GM03348 (cell line): Measurements from ENCODE around the gene KIF18A.
"Not testable (repeated sequence)": the region's sequence is repeated elsewhere in the genome, so short reads cannot be mapped to it uniquely, and the experiment has no call there.

Experiments
- DNase-seq: peaks from one replicate; pipeline ENCODE4 v3.0.0; 2012; ENCODE audit warnings: low spot score

Gene KIF18A

GRCh38 chr11:28106353-28107043 lies 1.5 kb downstream of the KIF18A start:
- no peak for DNase-seq

DNA sequence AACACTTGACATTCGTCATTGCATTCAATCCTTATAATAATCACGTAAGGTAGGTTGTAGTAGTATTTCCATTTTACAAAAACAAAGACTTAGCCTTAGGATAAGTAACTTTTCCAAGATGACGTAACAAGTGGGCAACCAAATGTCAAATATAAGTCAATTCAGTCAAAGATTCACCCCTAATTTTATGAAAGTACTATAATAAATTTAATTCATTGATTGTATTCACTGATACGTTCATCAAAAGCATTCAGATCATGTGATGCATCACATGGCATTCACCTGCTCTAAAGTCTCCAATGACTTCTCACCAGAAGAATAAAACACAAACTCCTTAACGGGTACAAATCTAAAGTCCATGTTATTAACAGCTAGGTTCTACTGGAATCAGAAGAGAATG lies 2.1 kb downstream of the KIF18A start:
- no peak for DNase-seq

- DNase-seq = no peak
Observed at GRCh38 chr11:28104984-28105383, 3.0 kb downstream of the KIF18A start.

DNA sequence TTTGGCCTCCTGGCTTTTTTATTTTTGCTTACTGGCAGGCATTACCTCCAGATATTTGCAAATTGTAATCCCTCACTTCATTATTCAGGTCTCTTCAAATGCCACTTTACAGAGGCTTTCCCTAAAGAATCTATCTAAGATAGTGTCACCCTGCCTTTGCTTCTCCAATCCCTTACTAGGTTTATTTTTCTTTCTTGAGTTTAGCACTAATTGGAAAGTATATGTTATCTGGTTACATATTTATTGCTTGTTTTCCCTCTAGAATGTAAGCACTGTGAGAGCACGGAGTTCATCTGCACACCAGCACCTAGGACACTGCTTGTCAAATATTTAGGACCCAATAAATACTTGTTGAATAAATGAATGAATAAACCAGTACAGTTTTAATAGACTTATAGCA lies 3.5 kb downstream of the KIF18A start:
- DNase-seq = no peak

DNA sequence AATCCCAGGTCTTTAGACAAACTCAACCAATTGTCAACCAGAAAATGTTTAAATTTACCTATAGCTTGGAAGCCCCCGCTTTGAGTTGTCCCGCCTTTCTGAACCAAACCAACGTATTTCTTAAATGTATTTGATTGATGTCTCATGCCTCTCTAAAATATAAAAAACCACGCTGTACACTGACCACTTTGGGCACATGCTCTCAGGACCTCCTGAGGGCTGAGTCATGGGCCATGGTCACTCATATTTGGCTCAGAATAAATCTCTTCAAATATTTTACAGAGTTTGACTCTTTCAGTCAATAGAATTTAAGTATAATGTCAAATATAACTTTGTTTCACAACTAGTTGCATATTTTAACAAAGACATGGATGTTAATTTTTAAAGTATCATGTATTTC lies 5.7 kb downstream of the KIF18A start:
- DNase-seq = not testable (repeated sequence)

GRCh38 chr11:28100665-28101064 lies 7.3 kb downstream of the KIF18A start:
- no peak for DNase-seq

- DNase-seq = no peak
Observed at GRCh38 chr11:28099715-28100114, 8.2 kb downstream of the KIF18A start.

DNA sequence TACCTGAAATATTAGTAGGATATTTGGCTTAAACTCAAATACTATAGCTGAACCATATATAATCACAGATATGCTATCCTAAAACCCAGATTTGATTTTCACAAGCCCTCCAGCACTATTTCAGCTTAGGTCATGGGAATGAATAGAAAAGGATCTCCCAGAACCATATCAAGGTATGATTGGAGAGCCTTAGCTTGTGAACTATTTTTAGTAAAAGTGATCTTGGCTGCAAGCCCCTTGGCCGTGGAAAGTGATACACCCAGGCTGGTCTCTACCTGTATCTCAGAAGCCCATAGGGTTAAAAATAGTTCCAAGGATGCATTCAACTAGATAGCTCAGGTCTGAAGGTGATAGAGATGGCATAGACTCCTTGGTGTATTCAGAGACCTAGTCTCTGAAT lies 9.7 kb downstream of the KIF18A start:
- no peak for DNase-seq

DNA sequence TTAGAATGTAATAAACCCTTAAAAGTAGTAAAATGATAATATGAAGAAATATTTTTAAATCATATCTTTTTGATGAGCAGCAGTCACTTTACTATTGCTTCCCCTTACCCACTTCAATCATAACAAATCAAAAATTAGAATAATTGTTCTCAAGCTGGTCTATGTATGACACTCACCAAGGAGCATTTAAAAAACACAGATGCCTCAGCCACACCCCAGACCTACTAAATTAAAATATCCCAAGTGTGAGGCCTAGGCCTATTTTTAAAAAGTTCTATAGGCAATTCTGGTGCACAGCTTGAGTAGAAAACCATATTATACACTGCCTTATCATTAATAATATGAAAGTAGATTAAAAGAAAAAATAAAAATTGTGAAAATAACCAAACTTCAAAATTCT lies 15.2 kb downstream of the KIF18A start:
- DNase-seq = no peak

DNA sequence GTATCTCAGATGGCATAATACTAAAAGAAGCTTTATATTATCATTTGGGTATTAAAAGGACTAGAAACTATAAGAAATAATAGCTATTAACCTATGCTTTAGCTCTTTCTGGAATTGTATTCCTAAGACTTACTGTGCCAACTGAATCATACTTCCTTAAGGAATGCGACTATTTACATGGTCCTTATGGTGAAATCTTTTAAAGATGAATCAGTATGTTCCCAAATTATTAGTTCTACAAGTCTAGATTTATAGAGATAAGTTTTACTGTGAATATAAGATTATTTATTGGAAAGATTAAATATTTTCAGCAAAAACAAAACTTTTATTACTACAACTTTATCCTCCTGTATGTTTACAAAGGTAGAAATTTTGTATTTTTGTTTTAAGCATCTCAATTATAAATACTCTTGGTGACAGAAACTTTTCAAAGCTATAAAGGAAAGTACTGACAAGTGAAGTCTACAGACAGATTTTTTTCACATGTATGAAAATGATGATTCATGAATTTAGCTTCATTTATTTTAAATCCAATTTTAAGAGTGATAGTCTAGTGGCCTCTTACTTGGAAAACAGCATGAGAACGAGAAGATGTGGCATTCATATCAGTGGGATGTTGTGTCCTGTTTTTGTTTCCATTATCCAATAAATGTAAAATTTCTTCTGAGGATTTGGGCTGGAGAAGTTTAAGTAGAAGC lies 17.8 kb downstream of the KIF18A start:
- DNase-seq = no peak

DNA sequence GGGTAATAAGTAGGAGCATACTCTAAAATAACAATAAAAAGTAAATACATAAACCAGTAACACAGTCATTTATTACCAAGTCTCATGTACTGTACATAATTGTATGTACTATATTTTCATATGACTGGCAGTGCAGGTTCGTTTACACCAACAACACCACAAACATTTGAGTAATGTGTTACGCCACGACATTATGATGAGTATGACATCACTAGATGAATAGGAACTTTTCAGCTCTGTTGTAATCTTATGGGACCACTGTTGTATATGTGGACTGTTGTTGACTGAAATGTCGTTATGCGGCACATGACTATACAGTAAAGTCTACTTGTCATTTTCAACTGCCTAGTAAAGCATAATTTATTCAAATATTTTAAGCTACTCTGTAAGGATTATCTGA lies 18.6 kb downstream of the KIF18A start:
- no peak for DNase-seq

- DNase-seq = not testable (repeated sequence)
Observed at GRCh38 chr11:28087693-28088092, 20.3 kb downstream of the KIF18A start.

DNA sequence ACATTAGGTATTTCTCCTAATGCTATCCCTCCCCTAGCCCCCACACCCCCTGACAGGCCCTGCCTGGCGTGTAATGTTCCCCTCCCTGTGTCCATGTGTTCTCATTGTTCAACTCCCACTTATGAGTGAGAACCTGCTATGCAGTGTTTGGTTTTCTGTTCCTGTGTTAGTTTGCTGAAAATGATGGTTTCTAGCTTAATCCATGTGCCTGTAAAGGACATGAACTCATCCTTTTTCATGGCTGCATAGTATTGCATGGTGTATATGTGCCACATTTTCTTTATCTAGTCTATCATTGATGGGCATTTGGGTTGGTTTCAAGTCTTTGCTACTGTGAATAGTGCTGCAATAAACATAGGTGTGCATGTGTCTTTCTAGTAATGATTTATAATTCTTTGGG lies 20.8 kb downstream of the KIF18A start:
- not testable (repeated sequence) for DNase-seq

- peak; percentile 15 for DNase-seq
Observed at GRCh38 chr11:28086569-28086968, 21.4 kb downstream of the KIF18A start.

- DNase-seq = no peak
Observed at GRCh38 chr11:28083118-28083517, 24.8 kb downstream of the KIF18A start.

DNA sequence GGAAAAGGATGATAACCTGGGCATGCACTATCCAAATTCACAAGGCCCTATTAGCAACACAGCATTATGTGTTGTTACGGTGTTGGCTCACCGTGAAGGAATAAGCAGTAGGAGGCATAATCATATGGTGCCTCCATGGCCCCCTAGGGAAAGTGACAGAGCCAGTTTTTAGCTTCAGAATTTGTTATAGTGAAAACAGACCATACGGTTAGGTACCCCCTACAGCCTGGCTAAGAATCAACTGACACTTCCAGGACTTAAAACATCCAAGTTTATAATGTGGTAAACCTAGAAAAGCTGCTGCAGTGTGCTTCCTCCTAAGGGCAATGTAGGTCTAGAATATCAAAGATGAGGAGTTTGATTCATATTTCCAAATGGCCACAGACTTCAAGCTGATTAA lies 30.4 kb downstream of the KIF18A start:
- DNase-seq = no peak

- DNase-seq = peak; percentile 7
Observed at GRCh38 chr11:28072321-28072720, 35.6 kb downstream of the KIF18A start.

- no peak for DNase-seq
Observed at GRCh38 chr11:28071305-28071704, 36.7 kb downstream of the KIF18A start.

DNA sequence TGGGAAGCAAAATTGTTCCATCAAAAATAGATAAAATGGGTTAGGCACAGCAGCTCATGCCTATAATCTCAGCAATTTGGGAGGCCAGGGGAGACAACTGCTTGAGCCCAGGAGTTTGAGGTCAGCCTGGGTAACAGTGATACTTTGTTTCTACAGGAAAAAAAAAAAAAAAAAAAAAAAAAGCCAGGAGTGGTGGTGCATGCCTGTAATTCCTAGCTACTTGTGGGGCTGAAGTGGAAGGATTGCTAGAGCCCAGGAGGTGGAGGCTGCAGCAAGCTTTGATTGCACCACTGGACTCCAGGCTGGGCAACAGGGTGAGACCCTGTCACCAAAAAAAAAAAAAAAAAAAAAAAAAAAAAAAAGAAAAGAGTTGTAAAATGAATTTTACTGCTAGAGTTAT lies 49.6 kb downstream of the KIF18A start:
- no peak for DNase-seq

- no peak for DNase-seq
Observed at GRCh38 chr11:28054821-28055220, 53.1 kb downstream of the KIF18A start.

- no peak for DNase-seq
Observed at GRCh38 chr11:28049338-28050216, 58.4 kb downstream of the KIF18A start.

DNA sequence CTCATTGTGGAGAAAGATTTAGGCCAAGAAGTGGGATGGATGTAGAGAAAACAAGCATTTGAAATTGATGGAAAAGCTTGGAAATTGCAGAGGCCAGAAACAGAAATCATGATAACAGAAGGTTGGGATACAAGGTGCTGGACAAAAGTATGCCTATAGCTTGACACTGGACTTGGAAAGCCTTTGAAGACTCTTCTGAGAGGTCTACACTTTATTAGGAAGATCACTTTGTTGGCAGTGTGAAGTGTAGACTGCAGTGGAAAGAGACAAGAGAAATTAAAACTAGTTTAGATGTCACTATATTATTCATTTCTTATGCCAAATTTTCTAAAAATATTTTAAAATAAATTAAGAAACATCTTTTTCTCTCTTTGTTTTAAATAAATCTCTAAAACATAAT lies 59.1 kb downstream of the KIF18A start:
- no peak for DNase-seq
